Activated CD8-positive, alpha-beta T cell treated with anti-CD3 and anti-CD28 coated beads for 36 hours (primary cell): Measurements from ENCODE around the gene PPIC. TPM values are rescaled to one million over a fixed set of nuclear protein-coding genes. Genes with fewer than 3 reads are reported as not detected.

Experiments used
- ATAC-seq: fragments of 200-7000 bp; cut with Tn5 transposase; one replicate; pipeline ENCODE4 v1.10.0; 2021; ENCODE audit warnings: mild to moderate bottlenecking, moderate library complexity
- CTCF ChIA-PET: fragments of 350-600 bp; sonication (Branson Sonifier 250); formaldehyde crosslinking; loops from one replicate; lab custom pipeline; 2021; ENCODE audit warnings: antibody characterized with exemption; lab: Charles Lee
- POLR2A ChIA-PET: fragments of 350-600 bp; sonication (Branson Sonifier 250); formaldehyde crosslinking; loops from one replicate; lab custom pipeline; 2021; ENCODE audit warnings: antibody characterized with exemption; lab: Charles Lee
- DNase-seq: peaks from one replicate; pipeline ENCODE4 v3.0.0-alpha.2; 2020
- H3K27ac Mint-ChIP-seq: one replicate; pipeline ENCODE4 v1.8.0; 2021; ENCODE audit warnings: mild to moderate bottlenecking, mixed read lengths
- H3K27me3 Mint-ChIP-seq: one replicate; pipeline ENCODE4 v1.8.0; 2021; ENCODE audit warnings: mixed read lengths
- H3K36me3 Mint-ChIP-seq: one replicate; pipeline ENCODE4 v1.8.0; 2021; ENCODE audit warnings: low read depth, mixed read lengths
- H3K4me1 Mint-ChIP-seq: one replicate; pipeline ENCODE4 v1.8.0; 2021; ENCODE audit warnings: low read depth, mixed read lengths
- H3K4me3 Mint-ChIP-seq: one replicate; pipeline ENCODE4 v1.8.0; 2021; ENCODE audit warnings: mild to moderate bottlenecking, moderate library complexity, mixed read lengths
- H3K9me3 Mint-ChIP-seq: one replicate; pipeline ENCODE4 v1.8.0; 2021; ENCODE audit warnings: mixed read lengths
- intact Hi-C: fragments of 100-400 bp; cut with micrococcal nuclease; formaldehyde crosslinking; loops from one replicate; pipeline ENCODE4 v1.10.0; 2022
- total RNA-seq, 2 experiments: library from RNA; stranded (reverse); gene quantifications; one replicate each; pipeline ENCODE4 v1.2.3, GENCODE V29; 2021
- TF ChIP-seq, protein P1 (sequence below): fragments of 200-600 bp; IDR thresholded peaks from one replicate; pipeline ENCODE4 v1.8.0; 2022; ENCODE audit warnings: antibody characterized with exemption, mild to moderate bottlenecking

PPIC gene
- total RNA-seq, 2 experiments from 2014 or later, result not detected

DNA sequence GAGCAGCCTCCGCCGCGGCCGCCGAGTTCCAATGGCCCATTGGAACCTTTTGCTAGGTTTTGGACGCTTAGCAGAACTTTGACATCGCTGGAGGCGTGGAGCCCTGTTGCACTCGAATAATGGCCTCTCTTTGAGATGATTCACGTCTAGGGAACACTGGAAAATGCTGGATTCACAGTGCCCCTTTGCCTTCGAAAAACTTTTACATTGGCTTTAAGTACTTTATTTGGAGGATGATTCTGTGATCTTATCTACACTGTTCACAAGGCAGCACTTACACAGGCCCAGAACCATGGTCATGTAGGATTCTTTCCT is 536 bp upstream of the PPIC start:
- Mint-ChIP-seq H3K27ac (no peak overlapping the region), H3K9me3 (no peaks in the 10 kb centered on the region), H3K27me3 (peaks cover 44% of the 10 kb centered on the region), H3K36me3 (no peaks in the 10 kb centered on the region), H3K4me1 (peaks cover 9% of the 10 kb centered on the region), H3K4me3 (peak overlapping the region; percentile 14)
- intact Hi-C loops, result no loop called here
- TF ChIP-seq, protein P1, sequence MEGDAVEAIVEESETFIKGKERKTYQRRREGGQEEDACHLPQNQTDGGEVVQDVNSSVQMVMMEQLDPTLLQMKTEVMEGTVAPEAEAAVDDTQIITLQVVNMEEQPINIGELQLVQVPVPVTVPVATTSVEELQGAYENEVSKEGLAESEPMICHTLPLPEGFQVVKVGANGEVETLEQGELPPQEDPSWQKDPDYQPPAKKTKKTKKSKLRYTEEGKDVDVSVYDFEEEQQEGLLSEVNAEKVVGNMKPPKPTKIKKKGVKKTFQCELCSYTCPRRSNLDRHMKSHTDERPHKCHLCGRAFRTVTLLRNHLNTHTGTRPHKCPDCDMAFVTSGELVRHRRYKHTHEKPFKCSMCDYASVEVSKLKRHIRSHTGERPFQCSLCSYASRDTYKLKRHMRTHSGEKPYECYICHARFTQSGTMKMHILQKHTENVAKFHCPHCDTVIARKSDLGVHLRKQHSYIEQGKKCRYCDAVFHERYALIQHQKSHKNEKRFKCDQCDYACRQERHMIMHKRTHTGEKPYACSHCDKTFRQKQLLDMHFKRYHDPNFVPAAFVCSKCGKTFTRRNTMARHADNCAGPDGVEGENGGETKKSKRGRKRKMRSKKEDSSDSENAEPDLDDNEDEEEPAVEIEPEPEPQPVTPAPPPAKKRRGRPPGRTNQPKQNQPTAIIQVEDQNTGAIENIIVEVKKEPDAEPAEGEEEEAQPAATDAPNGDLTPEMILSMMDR, result no peak
- POLR2A ChIA-PET, result no interaction called here
- CTCF ChIA-PET, result no interaction called here
- ATAC-seq (no peak), DNase-seq (no peak)

DNA sequence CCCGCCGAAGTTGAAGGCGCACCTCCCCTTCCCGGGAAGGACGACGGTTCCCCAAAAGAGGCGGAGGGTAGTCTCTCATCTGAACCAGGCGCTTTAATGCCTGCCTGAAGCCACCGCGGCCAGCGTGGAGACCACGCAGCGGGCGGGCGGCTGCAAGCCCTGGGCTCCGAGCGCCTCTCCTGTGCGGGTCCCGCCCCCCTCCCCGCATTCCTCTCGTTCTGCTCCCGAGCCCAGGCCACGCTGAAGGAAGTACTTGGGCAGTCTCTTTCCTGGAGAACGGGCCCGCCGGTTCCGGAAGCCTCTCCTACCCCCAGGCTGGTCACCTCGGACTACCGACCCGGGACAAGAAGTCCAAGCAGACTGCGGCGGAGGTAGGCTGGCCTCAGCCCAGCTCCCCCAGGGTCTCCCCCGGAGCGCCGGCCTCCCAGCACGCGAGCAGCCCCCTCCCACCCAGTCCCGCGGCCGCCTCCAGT is 571 bp downstream of the PPIC start:
- intact Hi-C loops, result no loop called here
- peaks cover 47% of the 10 kb centered on the region for H3K27me3 Mint-ChIP-seq
- TF ChIP-seq, protein P1, result no peak
- CTCF ChIA-PET, result no interaction called here
- H3K4me3 Mint-ChIP-seq, result peak overlapping the region; percentile 53
- POLR2A ChIA-PET, result no interaction called here
- H3K27ac Mint-ChIP-seq, result no peak overlapping the region
- H3K4me1 Mint-ChIP-seq, result peaks cover 9% of the 10 kb centered on the region
- DNase-seq, result no peak
- no peaks in the 10 kb centered on the region for H3K9me3 Mint-ChIP-seq
- no peak for ATAC-seq
- no peaks in the 10 kb centered on the region for H3K36me3 Mint-ChIP-seq

DNA sequence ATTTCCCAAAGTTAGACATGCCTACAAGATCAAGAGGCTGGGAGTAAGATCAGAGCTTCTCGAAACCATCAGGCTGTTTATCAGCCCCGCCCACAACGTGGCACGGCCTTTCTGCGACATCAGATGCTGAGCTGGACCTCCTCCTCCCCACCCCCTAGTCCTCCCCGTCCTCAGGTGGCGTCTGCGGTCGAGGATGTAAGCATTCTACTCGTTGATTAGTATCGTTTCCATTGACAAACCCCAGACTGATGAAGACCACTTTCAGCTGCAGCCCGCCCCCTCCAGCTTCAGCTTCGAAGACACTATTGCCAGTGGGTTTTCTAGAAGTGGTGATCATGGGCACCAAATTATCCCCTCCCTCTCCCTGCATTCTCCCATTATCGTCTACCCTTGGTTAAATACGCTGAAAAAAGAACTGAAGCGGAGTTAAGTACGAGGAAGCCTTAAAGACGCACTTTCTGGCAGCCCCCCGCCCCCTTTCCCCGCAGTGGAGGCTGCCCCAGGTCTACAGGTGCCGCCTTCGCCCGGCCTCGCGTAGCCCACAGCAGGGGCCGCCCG is 1.1 kb downstream of the PPIC start:
- intact Hi-C loops, result no loop called here
- H3K9me3 Mint-ChIP-seq, result no peaks in the 10 kb centered on the region
- CTCF ChIA-PET, result no interaction called here
- peaks cover 9% of the 10 kb centered on the region for H3K4me1 Mint-ChIP-seq
- POLR2A ChIA-PET, result no interaction called here
- H3K27me3 Mint-ChIP-seq, result peaks cover 47% of the 10 kb centered on the region
- peak; percentile 43 for DNase-seq
- TF ChIP-seq, protein P1, result no peak
- H3K27ac Mint-ChIP-seq, result no peak overlapping the region
- peak; percentile 66 for ATAC-seq
- no peaks in the 10 kb centered on the region for H3K36me3 Mint-ChIP-seq
- no peak overlapping the region for H3K4me3 Mint-ChIP-seq

DNA sequence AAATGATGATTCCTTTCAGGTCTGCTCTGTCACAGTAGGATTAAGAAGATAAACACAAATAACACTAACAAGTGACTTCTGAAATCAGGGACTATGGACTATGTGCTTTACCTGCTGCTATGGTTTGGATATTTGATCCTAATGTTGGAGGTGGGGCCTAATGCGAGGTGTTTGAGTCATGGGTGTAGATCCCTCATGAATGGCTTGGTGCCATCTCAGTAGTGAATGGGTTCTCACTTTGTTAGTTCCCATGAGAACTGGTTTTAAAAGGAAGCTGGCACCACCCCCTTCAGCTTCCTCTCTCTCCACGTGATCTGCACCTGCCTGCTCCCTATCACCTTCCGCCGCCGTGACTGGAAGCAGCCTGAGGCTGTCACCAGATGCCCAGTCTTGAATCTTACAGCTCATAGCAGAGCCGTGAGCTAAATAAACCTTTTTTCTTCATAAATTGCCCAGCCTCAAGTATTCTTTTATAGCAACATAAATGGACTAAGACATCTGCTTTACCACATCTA is 3.3 kb downstream of the PPIC start:
- H3K27ac Mint-ChIP-seq, result no peak overlapping the region
- ChIA-PET POLR2A (no interaction called here), CTCF (no interaction called here)
- H3K27me3 Mint-ChIP-seq, result peaks cover 39% of the 10 kb centered on the region
- intact Hi-C loops, result no loop called here
- H3K4me1 Mint-ChIP-seq, result peaks cover 9% of the 10 kb centered on the region
- no peaks in the 10 kb centered on the region for H3K36me3 Mint-ChIP-seq
- ATAC-seq (no peak), DNase-seq (no peak)
- no peak overlapping the region for H3K4me3 Mint-ChIP-seq
- TF ChIP-seq, protein P1, result no peak
- no peaks in the 10 kb centered on the region for H3K9me3 Mint-ChIP-seq

DNA sequence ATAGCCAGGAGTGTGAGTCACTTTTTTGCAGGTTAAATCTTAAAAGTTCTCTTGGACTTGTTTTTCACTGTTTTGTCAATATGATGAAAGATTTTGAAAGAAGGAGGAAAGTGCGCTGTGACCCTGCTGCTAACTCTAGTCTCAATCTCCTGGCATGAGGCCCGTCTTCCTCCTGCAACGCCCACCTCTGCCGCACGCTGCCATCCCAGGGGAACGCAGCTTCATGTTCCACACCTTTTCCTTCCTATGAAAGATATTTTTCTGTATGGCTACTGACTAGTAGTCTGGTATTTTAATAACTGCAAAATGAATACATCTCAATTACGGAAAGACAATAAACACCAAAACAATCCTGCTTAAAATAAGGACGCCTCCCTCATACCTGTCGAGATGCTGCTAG is 8.3 kb downstream of the PPIC start:
- ATAC-seq, result no peak
- Mint-ChIP-seq H3K9me3 (no peaks in the 10 kb centered on the region), H3K4me1 (no peaks in the 10 kb centered on the region), H3K27ac (no peak overlapping the region), H3K36me3 (no peaks in the 10 kb centered on the region), H3K4me3 (no peak overlapping the region), H3K27me3 (peaks cover 9% of the 10 kb centered on the region)
- intact Hi-C loops, result no loop called here
- ChIA-PET CTCF (no interaction called here), POLR2A (no interaction called here)
- no peak for DNase-seq
- TF ChIP-seq, protein P1, result no peak
